Cardiac muscle cell (in vitro differentiated cells and primary cell): Measurements from ENCODE around the gene PARP16. TPM values are rescaled to one million over a fixed set of nuclear protein-coding genes. Genes with fewer than 3 reads are reported as not detected.

Experiments
- DNase-seq, 2 donors: peaks; one replicate each; pipeline versions ENCODE4 v3.0.0 to v3.0.0-alpha.2; 2010 to 2017; ENCODE audit warnings: low read depth in 1 of 2, low spot score in 1 of 2
- H3K27ac ChIP-seq: fragments of 200-600 bp; sonication (generic); 2 replicates; pipeline ENCODE4 v1.5.1; 2016
- H3K27me3 ChIP-seq: fragments of 200-600 bp; sonication (generic); 2 replicates; pipeline ENCODE4 v1.6.0; 2016; ENCODE audit warnings: control low read depth
- H3K36me3 ChIP-seq: fragments of 200-600 bp; sonication (generic); 2 replicates; pipeline ENCODE4 v1.5.1; 2016; ENCODE audit warnings: control low read depth
- H3K4me1 ChIP-seq: fragments of 200-600 bp; sonication (generic); 2 replicates; pipeline ENCODE4 v1.8.1; 2017; ENCODE audit warnings: low read depth, mild to moderate bottlenecking, mixed run types
- H3K4me3 ChIP-seq: fragments of 200-600 bp; sonication (generic); 2 replicates; pipeline ENCODE4 v1.5.1; 2016; ENCODE audit warnings: mild to moderate bottlenecking
- H3K9me3 ChIP-seq: fragments of 200-600 bp; sonication (generic); 2 replicates; pipeline ENCODE4 v1.5.1; 2017; ENCODE audit warnings: low read depth, mild to moderate bottlenecking, control low read depth
- CTCF ChIP-seq: IDR thresholded peaks from 2 replicates; pipeline ENCODE4 v1.5.1; 2012; ENCODE audit warnings: low read depth, mild to moderate bottlenecking, low read length
- polyA plus RNA-seq: library from polyadenylated mRNA; unstranded; fragments of >200 nt; fragmentation: Nextera tagmentation; extraction: Ambion mirVana; gene quantifications from 2 replicates; pipeline ENCODE4 v1.2.1, GENCODE V29; 2016
- total RNA-seq: library from RNA; depleted of rRNA; stranded (reverse); fragments of >200 nt; gene quantifications from 2 replicates; pipeline ENCODE4 v1.2.3, GENCODE V29; 2016

PARP16 gene
- total and polyA plus RNA-seq, 2 experiments from 2014 or later: 14.2 to 16.9 TPM

DNA sequence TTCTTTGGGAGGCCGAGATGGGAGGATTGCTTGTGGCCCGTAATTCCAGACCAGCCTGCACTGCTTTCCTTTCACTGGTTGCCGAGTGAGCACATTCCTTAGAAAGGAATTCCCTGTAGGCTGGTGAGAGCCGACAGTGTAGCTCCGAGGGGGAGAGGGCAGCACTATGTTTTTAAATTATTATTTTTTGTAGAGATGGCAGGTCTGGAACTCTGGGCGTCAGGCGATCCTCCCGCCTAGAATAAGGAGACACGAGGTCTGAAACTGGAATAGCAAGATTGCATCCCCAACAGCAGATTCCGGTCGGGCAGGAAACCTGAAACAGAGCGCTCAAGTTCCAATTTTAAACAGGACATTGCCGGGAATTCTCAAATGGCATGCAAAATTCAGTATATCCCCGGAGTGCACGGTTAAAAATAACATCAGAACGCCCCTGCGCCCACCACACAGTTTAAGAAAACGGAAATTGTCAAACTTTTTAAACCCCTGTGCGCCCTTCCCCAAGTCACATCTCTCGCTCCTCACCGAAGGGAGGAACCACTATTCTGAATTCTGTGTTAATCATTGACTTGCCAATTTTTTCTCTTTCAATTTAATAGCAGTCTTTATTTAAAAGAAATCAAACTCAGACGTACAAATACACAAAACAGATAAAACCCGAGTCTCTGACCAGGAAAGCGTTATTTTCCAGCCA, 17.2 kb upstream of the PARP16 start:
- peak; percentile 55 to 70 for DNase-seq
- no peaks in the 10 kb centered on the region for H3K36me3 ChIP-seq
- no peak for TF ChIP-seq CTCF
- H3K27me3 ChIP-seq: no peaks in the 10 kb centered on the region
- peak overlapping the region; percentile 7 for H3K4me3 ChIP-seq
- H3K27ac ChIP-seq: peak overlapping the region; percentile 97
- no peaks in the 10 kb centered on the region for H3K9me3 ChIP-seq
- no peaks in the 10 kb centered on the region for H3K4me1 ChIP-seq

DNA sequence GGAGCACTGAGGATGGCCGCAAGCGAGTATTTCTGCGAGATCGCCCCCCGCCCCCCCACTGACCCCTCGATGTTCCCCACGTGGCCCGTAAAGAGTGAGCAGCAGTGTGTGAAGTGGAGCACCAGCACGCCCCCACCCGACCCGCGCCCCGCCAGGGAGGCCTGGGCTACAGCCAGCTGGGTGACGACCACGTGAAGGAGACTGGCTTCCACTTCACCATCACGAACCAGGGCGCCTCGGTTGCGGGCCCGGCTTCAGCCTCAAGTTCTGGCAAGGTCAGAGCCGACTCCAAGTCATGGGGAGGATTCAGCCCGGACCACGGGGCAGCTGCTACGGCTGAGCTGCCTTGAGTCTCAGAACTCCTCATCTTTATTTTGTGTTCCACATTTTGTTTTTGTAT, 15.4 kb upstream of the PARP16 start:
- Histone ChIP-seq H3K9me3 (no peaks in the 10 kb centered on the region), H3K27ac (peak overlapping the region; percentile 5), H3K4me1 (no peaks in the 10 kb centered on the region), H3K4me3 (no peak overlapping the region), H3K36me3 (no peaks in the 10 kb centered on the region), H3K27me3 (no peaks in the 10 kb centered on the region)
- DNase-seq: no peak
- no peak for TF ChIP-seq CTCF

DNA sequence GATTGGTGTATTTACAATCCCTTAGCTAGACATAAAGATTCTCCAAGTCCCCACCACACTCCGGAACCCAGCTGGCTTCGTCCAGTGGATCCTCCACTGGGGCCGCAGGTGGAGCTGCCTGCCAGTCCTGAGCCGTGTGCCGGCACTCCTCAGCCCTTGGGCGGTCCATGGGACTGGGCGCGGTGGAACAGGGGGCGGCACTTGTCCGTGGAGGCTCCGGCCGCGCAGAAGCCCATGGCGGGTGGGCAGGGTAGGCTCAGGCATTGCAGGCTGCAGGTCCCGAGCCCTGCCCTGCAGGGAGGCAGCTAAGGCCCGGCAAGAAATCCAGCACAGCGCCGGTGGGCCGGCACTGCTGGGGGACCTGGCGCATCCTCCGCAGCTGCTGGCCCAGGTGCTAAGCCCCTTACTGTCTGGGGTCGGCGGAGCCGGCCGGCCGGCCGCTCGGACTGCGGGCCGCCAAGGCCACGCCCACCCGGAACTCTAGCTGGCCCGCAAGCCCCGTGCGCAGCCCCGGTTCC, 14.3 kb upstream of the PARP16 start:
- no peaks in the 10 kb centered on the region for H3K4me1 ChIP-seq
- H3K4me3 ChIP-seq: no peak overlapping the region
- H3K9me3 ChIP-seq: no peaks in the 10 kb centered on the region
- no peak overlapping the region for H3K27ac ChIP-seq
- no peaks in the 10 kb centered on the region for H3K36me3 ChIP-seq
- no peaks in the 10 kb centered on the region for H3K27me3 ChIP-seq
- TF ChIP-seq CTCF: no peak
- DNase-seq: no peak

DNA sequence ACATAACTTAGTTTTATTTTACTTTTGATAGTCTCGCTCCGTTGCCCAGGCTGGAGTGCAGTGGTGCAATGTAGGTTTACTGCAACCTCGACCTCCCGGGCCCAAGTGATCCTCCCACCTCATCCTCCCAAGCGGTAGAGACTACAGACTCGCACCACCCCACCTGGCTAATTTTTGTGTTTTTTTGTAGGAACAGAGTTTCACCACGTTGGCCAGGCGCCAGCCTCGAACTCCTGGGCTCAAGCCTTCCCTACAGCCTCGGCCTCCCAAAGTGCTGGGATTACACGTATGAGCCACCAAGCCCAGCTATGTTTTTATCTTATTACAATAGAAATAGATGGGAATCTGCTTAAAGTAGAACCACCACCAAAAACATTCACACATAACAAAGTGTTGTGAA, 12.0 kb upstream of the PARP16 start:
- H3K36me3 ChIP-seq: no peaks in the 10 kb centered on the region
- no peaks in the 10 kb centered on the region for H3K4me1 ChIP-seq
- no peak overlapping the region for H3K27ac ChIP-seq
- no peak overlapping the region for H3K4me3 ChIP-seq
- no peak for TF ChIP-seq CTCF
- DNase-seq: no peak
- H3K27me3 ChIP-seq: no peaks in the 10 kb centered on the region
- no peaks in the 10 kb centered on the region for H3K9me3 ChIP-seq

DNA sequence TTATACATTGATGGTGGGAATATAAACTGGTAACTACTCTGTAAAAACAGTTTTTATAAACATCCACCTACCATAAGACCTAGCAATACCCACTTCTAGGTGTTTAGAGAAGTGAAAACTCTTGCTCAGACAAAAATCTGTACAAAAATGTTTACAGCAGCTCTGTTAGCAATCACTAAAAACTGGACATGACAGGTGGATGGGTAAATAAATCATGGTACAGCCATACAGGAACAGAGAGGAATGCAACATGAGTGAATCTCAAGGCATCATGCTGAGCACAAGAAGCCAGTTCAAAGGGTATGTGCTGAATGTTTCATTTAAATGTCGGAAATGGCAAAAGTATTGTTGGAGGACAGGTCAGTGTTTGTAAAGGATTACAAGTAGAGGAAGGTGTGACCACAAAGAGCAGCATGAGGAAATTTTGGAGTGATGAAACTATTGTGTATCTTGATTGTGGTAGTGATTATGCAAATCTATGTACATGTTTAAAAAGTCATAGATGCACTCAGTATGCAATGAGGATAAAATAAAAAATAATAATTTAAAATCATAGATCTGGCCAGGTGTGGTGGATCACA, 6.3 kb upstream of the PARP16 start:
- DNase-seq: no peak
- no peaks in the 10 kb centered on the region for H3K9me3 ChIP-seq

More for the DNA sequence above, 6.3 kb upstream of the PARP16 start:
- Histone ChIP-seq H3K4me3 (no peak overlapping the region), H3K4me1 (no peaks in the 10 kb centered on the region), H3K27ac (peak overlapping the region; percentile 15), H3K27me3 (no peaks in the 10 kb centered on the region), H3K36me3 (no peaks in the 10 kb centered on the region)
- TF ChIP-seq CTCF: no peak
